ENCODE measurements around the gene TRAPPC12. TPM values are rescaled to one million over a fixed set of nuclear protein-coding genes. Genes with fewer than 3 reads are reported as not detected.

The TRAPPC12 gene
- total RNA-seq, 1 donor from 2014 or later = 121 TPM

GRCh38 chr2:3376821-3377220 lies 2.7 kb upstream of the TRAPPC12 start:
- Mint-ChIP-seq H3K9me3 (ENCODE audit: low read depth) (no peaks in the 10 kb centered on the region), H3K27ac (peak overlapping the region; percentile 94), H3K36me3 (ENCODE audit: insufficient read depth) (peaks cover 7% of the 10 kb centered on the region), H3K4me3 (ENCODE audit: low read depth) (peak overlapping the region; percentile 95), H3K4me1 (ENCODE audit: low read depth) (peaks cover 15% of the 10 kb centered on the region), H3K27me3 (no peaks in the 10 kb centered on the region)
- DNase-seq (ENCODE audit: low spot score, unreplicated experiment) = no peak
- TF ChIP-seq, protein P1, sequence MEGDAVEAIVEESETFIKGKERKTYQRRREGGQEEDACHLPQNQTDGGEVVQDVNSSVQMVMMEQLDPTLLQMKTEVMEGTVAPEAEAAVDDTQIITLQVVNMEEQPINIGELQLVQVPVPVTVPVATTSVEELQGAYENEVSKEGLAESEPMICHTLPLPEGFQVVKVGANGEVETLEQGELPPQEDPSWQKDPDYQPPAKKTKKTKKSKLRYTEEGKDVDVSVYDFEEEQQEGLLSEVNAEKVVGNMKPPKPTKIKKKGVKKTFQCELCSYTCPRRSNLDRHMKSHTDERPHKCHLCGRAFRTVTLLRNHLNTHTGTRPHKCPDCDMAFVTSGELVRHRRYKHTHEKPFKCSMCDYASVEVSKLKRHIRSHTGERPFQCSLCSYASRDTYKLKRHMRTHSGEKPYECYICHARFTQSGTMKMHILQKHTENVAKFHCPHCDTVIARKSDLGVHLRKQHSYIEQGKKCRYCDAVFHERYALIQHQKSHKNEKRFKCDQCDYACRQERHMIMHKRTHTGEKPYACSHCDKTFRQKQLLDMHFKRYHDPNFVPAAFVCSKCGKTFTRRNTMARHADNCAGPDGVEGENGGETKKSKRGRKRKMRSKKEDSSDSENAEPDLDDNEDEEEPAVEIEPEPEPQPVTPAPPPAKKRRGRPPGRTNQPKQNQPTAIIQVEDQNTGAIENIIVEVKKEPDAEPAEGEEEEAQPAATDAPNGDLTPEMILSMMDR (IDR thresholded peaks at IDR 0.05; ENCODE audit: unreplicated experiment) = no peak

DNA sequence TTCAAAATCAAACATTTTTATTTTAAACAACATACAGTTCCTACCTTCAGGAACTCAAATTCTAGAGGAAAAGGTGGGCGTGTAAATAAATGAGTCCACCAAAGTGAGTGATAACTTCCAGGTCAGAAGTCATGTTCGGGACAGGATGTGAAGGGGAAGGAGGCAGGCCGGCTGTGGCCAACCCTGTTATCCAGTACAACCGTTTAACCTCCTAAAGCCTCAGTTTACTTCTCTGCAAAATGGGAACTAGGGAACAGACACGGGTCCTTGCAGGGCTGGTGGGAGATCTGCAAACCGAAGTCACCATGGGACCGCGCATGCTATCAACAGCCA lies 2.2 kb upstream of the TRAPPC12 start:
- Mint-ChIP-seq H3K27me3 (no peaks in the 10 kb centered on the region), H3K9me3 (ENCODE audit: low read depth) (no peaks in the 10 kb centered on the region), H3K27ac (peak overlapping the region; percentile 94), H3K4me3 (ENCODE audit: low read depth) (peak overlapping the region; percentile 95), H3K36me3 (ENCODE audit: insufficient read depth) (peaks cover 8% of the 10 kb centered on the region), H3K4me1 (ENCODE audit: low read depth) (peaks cover 15% of the 10 kb centered on the region)
- TF ChIP-seq, protein P1 (IDR thresholded peaks at IDR 0.05; ENCODE audit: unreplicated experiment) = no peak
- no peak for DNase-seq (ENCODE audit: low spot score, unreplicated experiment)

DNA sequence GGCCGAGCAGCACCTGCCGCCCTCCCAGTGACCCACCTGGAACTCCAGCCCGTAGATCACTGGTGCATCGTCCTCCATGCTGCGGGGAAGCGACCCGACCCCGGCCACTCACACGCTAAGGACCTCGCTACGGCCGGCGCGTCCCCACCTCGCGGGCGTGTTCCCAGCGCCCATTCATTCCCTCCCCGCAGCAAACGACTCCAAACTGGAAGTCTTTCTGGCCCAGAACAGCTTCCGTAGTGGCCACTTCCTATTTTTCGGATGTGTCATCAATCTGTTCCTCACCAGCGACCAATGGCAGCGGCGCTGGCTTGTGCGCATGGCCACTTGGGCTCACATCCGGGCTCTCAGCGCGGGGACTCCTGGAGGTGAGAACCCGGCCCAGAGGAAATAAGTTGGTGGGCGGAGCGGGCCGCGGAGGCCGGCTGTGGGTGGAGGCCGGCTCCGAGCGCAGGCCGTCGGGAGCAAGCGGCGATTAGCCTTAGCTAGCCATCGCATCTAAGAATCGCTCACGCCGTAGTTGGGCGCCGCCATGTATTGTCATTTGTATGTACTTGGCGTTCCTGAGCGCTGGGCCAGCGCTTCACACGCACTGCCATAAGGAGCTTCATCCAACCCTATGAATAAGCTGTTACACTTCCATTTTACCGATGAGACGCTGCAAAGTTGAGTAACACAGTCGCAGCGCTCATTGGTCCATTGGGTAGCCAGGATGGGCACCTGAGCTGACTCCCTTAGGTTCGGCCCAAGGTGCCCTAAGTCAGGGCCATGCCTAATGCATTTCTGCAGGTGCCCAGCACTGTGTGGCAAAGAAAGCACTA lies 1.7 kb upstream of the TRAPPC12 start, which contains the start of gene EIPR1:
TSS of gene EIPR1 (minus strand) at position 207 of the 821 bp plus-strand sequence. CDS start at position 78, 129 bp downstream.
- peak within 1 kb of the TSS; percentile 95 for H3K4me3 Mint-ChIP-seq (ENCODE audit: low read depth)
- peaks cover 15% of the 10 kb centered on the region for H3K4me1 Mint-ChIP-seq (ENCODE audit: low read depth)
- H3K36me3 Mint-ChIP-seq (ENCODE audit: insufficient read depth) = peaks cover 8% of the 10 kb centered on the region
- no peaks in the 10 kb centered on the region for H3K9me3 Mint-ChIP-seq (ENCODE audit: low read depth)
- DNase-seq (ENCODE audit: low spot score, unreplicated experiment) = peak; percentile 87
- TF ChIP-seq, protein P1 (IDR thresholded peaks at IDR 0.05; ENCODE audit: unreplicated experiment) = no peak
- H3K27me3 Mint-ChIP-seq = no peaks in the 10 kb centered on the region
- peak within 1 kb of the TSS; percentile 94 for H3K27ac Mint-ChIP-seq

GRCh38 chr2:3379339-3379646 lies 201 bp upstream of the TRAPPC12 start:
- Mint-ChIP-seq H3K4me1 (ENCODE audit: low read depth) (peaks cover 15% of the 10 kb centered on the region), H3K27ac (peak overlapping the region; percentile 96), H3K27me3 (no peaks in the 10 kb centered on the region), H3K9me3 (ENCODE audit: low read depth) (no peaks in the 10 kb centered on the region), H3K36me3 (ENCODE audit: insufficient read depth) (peaks cover 8% of the 10 kb centered on the region), H3K4me3 (ENCODE audit: low read depth) (peak overlapping the region; percentile 95)
- TF ChIP-seq, protein P1 (IDR thresholded peaks at IDR 0.05; ENCODE audit: unreplicated experiment) = no peak
- DNase-seq (ENCODE audit: low spot score, unreplicated experiment) = no peak

DNA sequence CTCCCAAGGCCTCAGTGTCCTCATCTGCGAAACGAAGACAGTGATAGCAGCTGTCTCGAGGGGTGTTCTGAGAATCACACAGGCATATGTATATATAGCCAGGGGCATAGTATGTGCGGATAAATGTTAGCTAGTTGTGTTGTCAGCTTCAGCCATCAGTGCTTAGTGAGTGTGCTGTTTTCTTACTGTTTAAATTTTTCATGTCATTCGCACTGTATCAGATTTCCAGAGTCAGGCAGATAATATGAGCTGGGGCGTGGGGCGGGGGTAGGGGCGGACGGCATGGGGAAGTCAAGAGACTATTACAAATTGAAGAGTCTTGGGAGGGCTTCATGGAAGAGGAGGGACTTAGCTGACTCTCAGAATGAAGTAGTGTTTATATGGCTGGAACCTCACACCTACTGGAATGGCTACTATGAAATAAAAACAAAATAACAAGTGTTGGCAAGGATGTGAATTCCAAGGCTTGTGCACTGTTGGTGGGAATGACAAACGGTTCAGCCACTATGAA lies 7.0 kb downstream of the TRAPPC12 start:
- TF ChIP-seq, protein P1 (IDR thresholded peaks at IDR 0.05; ENCODE audit: unreplicated experiment) = no peak
- Mint-ChIP-seq H3K9me3 (ENCODE audit: low read depth) (no peaks in the 10 kb centered on the region), H3K27me3 (no peaks in the 10 kb centered on the region), H3K36me3 (ENCODE audit: insufficient read depth) (peaks cover 24% of the 10 kb centered on the region), H3K27ac (no peak overlapping the region), H3K4me3 (ENCODE audit: low read depth) (no peak overlapping the region), H3K4me1 (ENCODE audit: low read depth) (no peaks in the 10 kb centered on the region)
- DNase-seq (ENCODE audit: low spot score, unreplicated experiment) = no peak

Data from progenitor cell of endocrine pancreas (in vitro differentiated cells).